ENCODE data around the gene BASP1. TPM values are rescaled to one million over a fixed set of nuclear protein-coding genes. Genes with fewer than 3 reads are reported as not detected.
"Not testable (repeated sequence)": the region's sequence is repeated elsewhere in the genome, so short reads cannot be mapped to it uniquely, and the experiment has no call there.

Gene BASP1
- total RNA-seq, 2 donors from 2014 or later, result 6.2 to 9.4 TPM

- intact Hi-C loops (cut with DNase I), result loop anchor here in 1 of 2 donors (2.0 to 10.0 kb wide), 3 partner anchors 257 to 705 kb away; no protein-coding TSS in a partner anchor
- ATAC-seq, result peak; percentile 56 to 71
- peak; percentile 83 for DNase-seq
Measured at GRCh38 chr5:17189381-17190036, 27.9 kb upstream of the BASP1 start.

GRCh38 chr5:17190242-17190778 lies 27.1 kb upstream of the BASP1 start:
- intact Hi-C loops (cut with DNase I), result loop anchor here in 1 of 2 donors (2.0 to 5.0 kb wide), 2 partner anchors 258 to 400 kb away; no protein-coding TSS in a partner anchor
- no peak for DNase-seq
- ATAC-seq, result peak; percentile 60 to 74

- intact Hi-C loops (cut with DNase I), result loop anchor here in 1 of 2 donors (2.0 to 5.0 kb wide), 2 partner anchors 259 to 400 kb away; no protein-coding TSS in a partner anchor
- DNase-seq (no peak), ATAC-seq (no peak)
Measured at GRCh38 chr5:17190799-17191391, 26.5 kb upstream of the BASP1 start.

GRCh38 chr5:17191574-17191973 lies 25.9 kb upstream of the BASP1 start:
- ATAC-seq, DNase-seq: not testable (repeated sequence)
- intact Hi-C loops (cut with DNase I), result loop anchor here in 1 of 2 donors (2.0 to 5.0 kb wide), 2 partner anchors 259 to 401 kb away; no protein-coding TSS in a partner anchor

GRCh38 chr5:17192191-17192590 lies 25.2 kb upstream of the BASP1 start:
- intact Hi-C loops (cut with DNase I), result loop anchor here in 1 of 2 donors (5.0 kb wide), 1 partner anchor 260 kb away; no protein-coding TSS in a partner anchor
- ATAC-seq (no peak), DNase-seq (no peak)

- ATAC-seq (no peak), DNase-seq (no peak)
- intact Hi-C loops (cut with DNase I), result loop anchor here in 1 of 2 donors (5.0 kb wide), 1 partner anchor 399 kb away; no protein-coding TSS in a partner anchor
Measured at GRCh38 chr5:17196024-17196423, 21.4 kb upstream of the BASP1 start.

- intact Hi-C loops (cut with DNase I), result loop anchor here in 1 of 2 donors (5.0 kb wide), 1 partner anchor 399 kb away; no protein-coding TSS in a partner anchor
- no peak for DNase-seq
- no peak for ATAC-seq
Measured at GRCh38 chr5:17196697-17197096, 20.7 kb upstream of the BASP1 start.

- DNase-seq (no peak), ATAC-seq (peak; percentile 75 to 86)
- intact Hi-C loops (cut with DNase I), result loop anchor here in 1 of 2 donors (10.0 kb wide), 1 partner anchor 1039 kb away; no protein-coding TSS in a partner anchor
Measured at GRCh38 chr5:17203329-17204132, 13.9 kb upstream of the BASP1 start.

GRCh38 chr5:17204133-17204489 lies 13.3 kb upstream of the BASP1 start:
- ATAC-seq (no peak), DNase-seq (no peak)
- intact Hi-C loops (cut with DNase I), result loop anchor here in 1 of 2 donors (10.0 kb wide), 1 partner anchor 1039 kb away; no protein-coding TSS in a partner anchor

GRCh38 chr5:17206021-17206420 lies 11.4 kb upstream of the BASP1 start:
- intact Hi-C loops (cut with DNase I), result loop anchor here in 1 of 2 donors (10.0 kb wide), 1 partner anchor 1041 kb away; no protein-coding TSS in a partner anchor
- ATAC-seq (no peak), DNase-seq (no peak)

GRCh38 chr5:17212191-17212590 lies 5.2 kb upstream of the BASP1 start:
- intact Hi-C loops (cut with DNase I), result no loop called here

GRCh38 chr5:17212996-17213395 lies 4.4 kb upstream of the BASP1 start:
- ATAC-seq (no peak), DNase-seq (no peak)
- intact Hi-C loops (cut with DNase I), result no loop called here

More at GRCh38 chr5:17212191-17212590, 5.2 kb upstream of the BASP1 start:
- ATAC-seq (no peak), DNase-seq (no peak)

- intact Hi-C loops (cut with DNase I), result no loop called here
Measured at GRCh38 chr5:17213938-17214337, 3.5 kb upstream of the BASP1 start.

GRCh38 chr5:17214893-17215292 lies 2.5 kb upstream of the BASP1 start:
- ATAC-seq (no peak), DNase-seq (no peak)
- intact Hi-C loops (cut with DNase I), result no loop called here

More at GRCh38 chr5:17213938-17214337, 3.5 kb upstream of the BASP1 start:
- no peak for DNase-seq
- ATAC-seq, result no peak

GRCh38 chr5:17215361-17215760 lies 2.1 kb upstream of the BASP1 start:
- ATAC-seq (no peak), DNase-seq (no peak)
- intact Hi-C loops (cut with DNase I), result no loop called here

- peak; percentile 77 for DNase-seq
- ATAC-seq, result peak; percentile 51 to 65
- intact Hi-C loops (cut with DNase I), result loop anchor here in 1 of 2 donors (2.0 kb wide), 1 partner anchor 1098 kb away; no protein-coding TSS in a partner anchor
Measured at GRCh38 chr5:17216176-17216973, 1.1 kb upstream of the BASP1 start.

GRCh38 chr5:17216974-17217492 lies 398 bp upstream of the BASP1 start:
- intact Hi-C loops (cut with DNase I), result loop anchor here in 1 of 2 donors (2.0 kb wide), 1 partner anchor 1098 kb away; no protein-coding TSS in a partner anchor
- DNase-seq, result peak; percentile 44
- peak; percentile 46 to 60 for ATAC-seq
